DOHH2 (cell line): ENCODE data around the gene LGALS7.
"Not testable (repeated sequence)": the region's sequence is repeated elsewhere in the genome, so short reads cannot be mapped to it uniquely, and the experiment has no call there.

ENCODE experiments used
- H3F3A ChIP-seq: fragments of 200-600 bp; sonication (generic), shearing (Covaris generic); 2 replicates; pipeline ENCODE4 v1.6.0; 2016; ENCODE audit warnings: antibody characterized with exemption, mild to moderate bottlenecking; ENCODE audit not compliant: control insufficient read depth, insufficient read depth
- H3K27ac ChIP-seq: fragments of 200-600 bp; sonication (generic); 2 replicates; pipeline ENCODE4 v1.5.1; 2014; ENCODE audit warnings: low read depth, mild to moderate bottlenecking, low read length, moderate library complexity
- H3K27me3 ChIP-seq: fragments of 200-600 bp; sonication (generic); 2 replicates; pipeline ENCODE4 v1.6.1; 2014; ENCODE audit warnings: mild to moderate bottlenecking, low read length, mixed read lengths; ENCODE audit not compliant: control insufficient read depth
- H3K36me3 ChIP-seq: fragments of 200-600 bp; sonication (generic); 2 replicates; pipeline ENCODE4 v1.6.1; 2014; ENCODE audit warnings: mild to moderate bottlenecking, low read length, moderate library complexity, mixed read lengths; ENCODE audit not compliant: control insufficient read depth
- H3K4me1 ChIP-seq: fragments of 200-600 bp; sonication (generic); 2 replicates; pipeline ENCODE4 v1.6.1; 2014; ENCODE audit warnings: mild to moderate bottlenecking, low read length, mixed read lengths; ENCODE audit not compliant: control insufficient read depth
- H3K4me2 ChIP-seq: fragments of 200-600 bp; sonication (generic); 2 replicates; pipeline ENCODE4 v1.6.0; 2014; ENCODE audit warnings: mild to moderate bottlenecking, low read length, moderate library complexity
- H3K4me3 ChIP-seq: fragments of 200-600 bp; sonication (generic); 2 replicates; pipeline ENCODE4 v1.5.1; 2014; ENCODE audit warnings: mild to moderate bottlenecking, low read length, mixed read lengths
- H3K79me2 ChIP-seq: fragments of 200-600 bp; sonication (generic); 2 replicates; pipeline ENCODE4 v1.6.1; 2014; ENCODE audit warnings: mild to moderate bottlenecking, low read length, mixed read lengths; ENCODE audit not compliant: control insufficient read depth
- H3K9me2 ChIP-seq: fragments of 200-600 bp; sonication (generic); replicated peaks from 2 replicates; pipeline ENCODE4 v1.6.1; 2014; ENCODE audit warnings: mild to moderate bottlenecking, low read length, mixed read lengths; ENCODE audit not compliant: control insufficient read depth
- H3K9me3 ChIP-seq: fragments of 200-600 bp; sonication (generic); 2 replicates; pipeline ENCODE4 v1.6.1; 2014; ENCODE audit warnings: antibody characterized with exemption, low read length, mixed read lengths; ENCODE audit not compliant: control insufficient read depth, insufficient read depth
- H4K20me1 ChIP-seq: fragments of 200-600 bp; sonication (generic); 2 replicates; pipeline ENCODE4 v1.6.0; 2014; ENCODE audit warnings: low read depth, mild to moderate bottlenecking, antibody characterized with exemption, low read length, moderate library complexity; ENCODE audit not compliant: control insufficient read depth, insufficient read depth
- CTCF ChIP-seq: fragments of 200-600 bp; sonication (generic); IDR thresholded peaks from one replicate; pipeline ENCODE4 v1.5.1; 2014; ENCODE audit warnings: antibody characterized with exemption, mild to moderate bottlenecking, low read depth, low read length; ENCODE audit not compliant: poor library complexity, severe bottlenecking
- EZH2phosphoT487 ChIP-seq: fragments of 200-600 bp; sonication (generic); IDR thresholded peaks from 2 replicates; pipeline ENCODE4 v1.6.1; 2017; ENCODE audit warnings: borderline replicate concordance, mild to moderate bottlenecking, antibody characterized with exemption, low read length, moderate library complexity, mixed read lengths

Gene LGALS7

GRCh38 chr19:38778733-38779132 is 5.4 kb upstream of the LGALS7 start:
- Histone ChIP-seq H3K4me3 (no peak overlapping the region), H3K79me2 (no peaks in the 10 kb centered on the region), H3K36me3 (no peaks in the 10 kb centered on the region), H3K9me3 (no peaks in the 10 kb centered on the region), H3K27ac (no peak overlapping the region), H3F3A (0 out of 2 replicates have a peak, but pooled peaks cover 3% of the 10 kb centered on the region), H3K27me3 (peaks cover 4% of the 10 kb centered on the region; the same call in 1 of the 2 replicates), H3K4me2 (no peak overlapping the region), H4K20me1 (no peaks in the 10 kb centered on the region), H3K9me2 (no peaks in the 10 kb centered on the region), H3K4me1 (no peaks in the 10 kb centered on the region)
- TF ChIP-seq EZH2phosphoT487 (no peak), CTCF (no peak)

DNA sequence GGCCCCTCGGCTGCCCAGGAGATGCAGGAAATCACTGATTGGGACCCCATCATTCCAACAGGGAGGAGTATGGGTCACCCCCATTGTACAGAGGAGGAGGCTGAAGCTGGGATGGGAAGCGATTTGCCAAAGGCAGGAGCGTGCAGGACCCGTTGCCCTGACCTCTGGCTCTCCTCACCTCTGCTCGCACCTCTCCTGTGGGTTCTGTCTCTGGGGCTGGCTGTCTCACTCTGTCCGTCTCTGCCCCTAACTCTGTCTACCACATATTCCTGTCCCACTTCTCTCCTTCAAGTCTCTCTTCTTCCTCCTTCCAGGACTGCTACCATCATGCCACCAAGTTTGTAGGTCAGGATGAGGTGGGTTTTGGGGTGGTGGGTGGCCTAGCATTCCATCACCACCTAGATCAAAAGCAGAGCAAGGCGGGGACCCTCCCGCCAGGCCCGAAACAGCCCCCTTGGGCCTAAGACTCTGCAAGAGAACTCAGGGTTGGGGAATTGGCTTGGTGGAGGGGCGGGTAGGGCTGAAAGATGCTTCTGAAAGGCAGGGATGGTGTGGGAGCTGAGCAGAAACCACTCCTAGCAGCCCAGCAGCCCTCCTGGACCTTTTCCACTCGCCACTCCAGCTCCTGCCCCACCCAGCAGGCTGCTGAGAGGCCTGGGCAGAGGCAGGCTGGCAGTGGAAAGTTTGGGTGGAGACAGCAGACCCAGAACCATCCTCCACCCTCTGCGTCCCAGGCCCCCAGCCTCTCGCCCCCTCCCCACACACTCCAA is 1.0 kb upstream of the LGALS7 start:
- Histone ChIP-seq H3K79me2 (no peaks in the 10 kb centered on the region), H3K9me2 (no peaks in the 10 kb centered on the region), H3K9me3 (no peaks in the 10 kb centered on the region), H3K4me1 (peaks cover 8% of the 10 kb centered on the region), H3K27ac (no peak overlapping the region), H3K4me2 (no peak overlapping the region), H3K36me3 (no peaks in the 10 kb centered on the region), H4K20me1 (no peaks in the 10 kb centered on the region), H3K4me3 (no peak overlapping the region), H3F3A (0 out of 2 replicates have a peak, but pooled peaks cover 3% of the 10 kb centered on the region), H3K27me3 (no peaks in the 10 kb centered on the region)
- no peak for TF ChIP-seq CTCF
- no peak for TF ChIP-seq EZH2phosphoT487

- H3K4me3 ChIP-seq, H3K4me2 ChIP-seq, H3K36me3 ChIP-seq, H4K20me1 ChIP-seq, H3F3A ChIP-seq, H3K9me2 ChIP-seq, H3K27me3 ChIP-seq, H3K79me2 ChIP-seq, H3K9me3 ChIP-seq, H3K27ac ChIP-seq: not testable (repeated sequence)
- H3K4me1 ChIP-seq: peaks cover 11% of the 10 kb centered on the region
Observed at GRCh38 chr19:38771569-38771968, 1.7 kb downstream of the LGALS7 start.

DNA sequence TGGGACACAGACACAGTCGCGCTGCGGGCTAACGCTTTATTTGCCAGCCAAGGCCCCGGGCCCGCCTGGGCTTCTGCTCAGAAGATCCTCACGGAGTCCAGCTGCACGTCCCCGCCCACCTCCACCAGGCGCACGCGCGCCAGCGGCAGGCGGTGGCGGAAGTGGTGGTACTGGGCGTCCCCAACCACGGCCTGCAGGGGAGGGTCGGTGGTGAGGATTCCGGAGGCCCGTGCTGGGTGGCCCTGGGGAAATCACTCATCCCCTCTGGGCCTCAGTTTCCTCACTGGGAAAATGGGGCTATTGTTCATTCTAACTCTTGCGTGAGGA is 2.4 kb downstream of the LGALS7 start:
- H3K4me3 ChIP-seq, H3K9me2 ChIP-seq, H3K9me3 ChIP-seq, H3K36me3 ChIP-seq, H3K4me2 ChIP-seq, H3K27ac ChIP-seq, H3K27me3 ChIP-seq, H4K20me1 ChIP-seq, H3F3A ChIP-seq, H3K79me2 ChIP-seq: not testable (repeated sequence)
- H3K4me1 ChIP-seq: peaks cover 11% of the 10 kb centered on the region

DNA sequence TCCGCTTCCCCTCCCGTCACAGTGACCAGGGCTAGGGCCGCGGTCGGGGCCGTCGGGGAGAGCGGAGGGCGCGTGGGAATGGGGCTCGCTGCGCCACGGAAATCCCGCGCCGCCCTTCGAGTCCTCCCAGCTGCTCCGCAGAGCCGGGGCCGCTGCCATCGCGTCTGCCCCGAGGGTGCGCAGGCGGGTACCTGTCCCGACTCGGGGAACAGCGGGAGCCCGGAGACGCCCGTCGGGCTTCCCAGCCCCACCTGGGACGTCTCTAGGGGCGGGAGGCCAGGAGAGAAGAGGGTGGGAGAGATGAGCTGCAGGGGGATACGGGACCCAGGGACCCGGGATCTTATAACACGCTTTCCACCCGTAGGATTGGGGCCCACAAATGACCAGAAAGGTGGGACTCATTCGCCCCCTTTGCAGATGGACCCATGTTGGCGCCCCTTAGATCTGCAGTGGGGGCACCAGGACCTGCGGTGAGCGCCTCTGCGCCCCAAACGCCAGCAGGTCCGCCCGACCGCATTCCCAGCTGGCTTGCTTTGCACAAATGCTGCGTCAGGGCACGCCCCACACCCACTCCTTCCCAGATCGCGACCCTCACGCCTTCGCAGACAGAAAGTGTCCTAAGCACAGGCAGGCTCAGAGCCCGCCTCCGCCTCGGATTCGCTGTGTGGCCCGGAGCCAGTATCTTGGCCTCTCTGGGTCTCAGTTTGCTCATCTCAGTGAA is 2.9 kb downstream of the LGALS7 start:
- H4K20me1 ChIP-seq, H3K79me2 ChIP-seq, H3K27me3 ChIP-seq, H3K9me2 ChIP-seq, H3F3A ChIP-seq, H3K9me3 ChIP-seq, H3K27ac ChIP-seq, H3K36me3 ChIP-seq: not testable (repeated sequence)
- peak overlapping the region; percentile 45 for H3K4me2 ChIP-seq
- H3K4me1 ChIP-seq: peaks cover 11% of the 10 kb centered on the region
- peak overlapping the region; percentile 27; the same call in 1 of the 2 replicates for H3K4me3 ChIP-seq
